OCI-LY3 (cell line): ENCODE data around the gene PPP2R5A.

Experiments used
- H2AFZ ChIP-seq: fragments of 200-600, 300-600 bp; shearing (Covaris generic); 2 replicates; pipeline ENCODE4 v1.6.0; 2014; ENCODE audit warnings: antibody characterized with exemption, low read depth, low read length
- H3K27ac ChIP-seq: fragments of 200-600, 300-600 bp; sonication (generic); 2 replicates; pipeline ENCODE4 v1.5.1; 2014; ENCODE audit warnings: mild to moderate bottlenecking, low read length, moderate library complexity, mixed read lengths
- H3K27me3 ChIP-seq: fragments of 200-600, 300-600 bp; sonication (generic); 2 replicates; pipeline ENCODE4 v1.6.1; 2014; ENCODE audit warnings: low read depth, low read length, mixed read lengths
- H3K36me3 ChIP-seq: fragments of 200-600, 300-600 bp; sonication (generic); replicated peaks from 2 replicates; pipeline ENCODE3; 2014; ENCODE audit warnings: low read depth, low read length, mixed read lengths
- H3K4me1 ChIP-seq: fragments of 300-600, 200-600 bp; sonication (generic); 2 replicates; pipeline ENCODE4 v1.6.1; 2014; ENCODE audit warnings: low read length, mixed read lengths
- H3K4me2 ChIP-seq: fragments of 200-600, 300-600 bp; sonication (generic); 2 replicates; pipeline ENCODE4 v1.6.1; 2014; ENCODE audit warnings: low read length, mixed read lengths
- H3K4me3 ChIP-seq: fragments of 300-600, 200-600 bp; sonication (generic); 2 replicates; pipeline ENCODE4 v1.5.1; 2014; ENCODE audit warnings: antibody characterized with exemption, mild to moderate bottlenecking, low read length, moderate library complexity
- H3K79me2 ChIP-seq: fragments of 300-600, 200-600 bp; shearing (Covaris generic); 2 replicates; pipeline ENCODE4 v1.6.1; 2014; ENCODE audit warnings: mild to moderate bottlenecking, low read length, mixed read lengths
- H3K9ac ChIP-seq: fragments of 300-600, 200-600 bp; shearing (Covaris generic); 2 replicates; pipeline ENCODE4 v1.6.0; 2014; ENCODE audit warnings: mild to moderate bottlenecking, low read length, moderate library complexity
- H3K9me3 ChIP-seq: fragments of 200-600, 300-600 bp; shearing (Covaris generic); 2 replicates; pipeline ENCODE4 v1.6.1; 2014; ENCODE audit warnings: low read length, mixed read lengths; ENCODE audit not compliant: insufficient read depth
- H4K20me1 ChIP-seq: fragments of 200-600, 300-600 bp; sonication (generic); 2 replicates; pipeline ENCODE4 v1.6.1; 2016; ENCODE audit warnings: low read length, mixed read lengths; ENCODE audit not compliant: insufficient read depth
- EZH2phosphoT487 ChIP-seq: fragments of 200-600 bp; shearing (Covaris generic); IDR thresholded peaks from 2 replicates; pipeline ENCODE4 v1.6.1; 2018; ENCODE audit warnings: antibody characterized with exemption, mixed run types, low read depth
- TF ChIP-seq, protein P1 (sequence below): fragments of 200-600, 300-600 bp; sonication (generic); IDR thresholded peaks from 2 replicates; pipeline ENCODE4 v1.5.1; 2014; ENCODE audit warnings: antibody characterized with exemption, low read length, low read depth

PPP2R5A gene

DNA sequence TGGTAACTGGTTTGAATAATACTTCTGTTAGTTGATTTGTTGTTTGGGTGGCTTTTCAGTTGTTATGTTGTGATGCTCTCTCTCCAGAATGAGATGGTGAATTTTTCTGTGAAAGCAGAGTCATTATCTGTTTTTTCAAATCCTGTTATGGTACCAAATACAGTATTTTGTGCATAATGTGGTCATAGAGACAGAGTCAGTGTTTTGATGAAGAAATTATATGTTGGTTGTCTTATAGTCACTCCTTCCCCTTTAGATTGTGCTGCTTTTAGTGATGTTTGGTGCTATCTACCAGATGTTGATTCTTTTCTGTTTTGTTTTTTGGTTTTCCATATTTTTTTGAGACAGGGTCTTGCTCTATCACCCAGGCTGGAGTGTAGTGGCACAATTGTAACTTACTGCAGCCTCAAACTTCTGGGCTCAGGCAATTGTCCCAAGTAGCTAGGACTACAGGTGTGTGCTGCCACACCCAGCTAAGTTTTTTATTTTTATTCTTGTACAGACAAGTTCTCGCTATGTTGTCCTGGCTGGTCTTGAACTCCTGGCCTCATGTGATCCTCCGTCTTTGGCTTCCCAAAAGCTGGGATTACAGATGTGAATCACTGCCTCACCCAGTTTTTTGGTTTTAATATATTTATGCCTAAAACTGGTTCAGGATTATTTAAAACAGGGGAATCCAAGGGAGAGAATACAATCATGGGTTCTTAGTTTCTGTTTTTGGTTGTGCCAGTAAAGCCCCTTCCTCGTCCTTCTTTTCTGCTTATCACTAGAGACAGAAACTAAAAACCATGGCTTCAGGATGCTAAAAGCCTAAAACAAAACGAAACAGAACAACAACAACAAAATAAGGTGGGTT, 7.3 kb downstream of the PPP2R5A start:
- Histone ChIP-seq H3K4me2 (peak overlapping the region; percentile 58), H3K4me3 (peak overlapping the region; percentile 24), H3K27ac (0 out of 2 replicates have a peak overlapping the region, but pooled peaks have one; percentile 8), H2AFZ (no peak overlapping the region), H4K20me1 (peaks cover 47% of the 10 kb centered on the region), H3K4me1 (peaks cover 59% of the 10 kb centered on the region), H3K27me3 (no peaks in the 10 kb centered on the region), H3K9ac (peak overlapping the region; percentile 6; the same call in 1 of the 2 replicates), H3K36me3 (peaks cover 3% of the 10 kb centered on the region), H3K79me2 (peaks cover 85% of the 10 kb centered on the region), H3K9me3 (no peaks in the 10 kb centered on the region)
- TF ChIP-seq EZH2phosphoT487: no peak
- TF ChIP-seq, protein P1, sequence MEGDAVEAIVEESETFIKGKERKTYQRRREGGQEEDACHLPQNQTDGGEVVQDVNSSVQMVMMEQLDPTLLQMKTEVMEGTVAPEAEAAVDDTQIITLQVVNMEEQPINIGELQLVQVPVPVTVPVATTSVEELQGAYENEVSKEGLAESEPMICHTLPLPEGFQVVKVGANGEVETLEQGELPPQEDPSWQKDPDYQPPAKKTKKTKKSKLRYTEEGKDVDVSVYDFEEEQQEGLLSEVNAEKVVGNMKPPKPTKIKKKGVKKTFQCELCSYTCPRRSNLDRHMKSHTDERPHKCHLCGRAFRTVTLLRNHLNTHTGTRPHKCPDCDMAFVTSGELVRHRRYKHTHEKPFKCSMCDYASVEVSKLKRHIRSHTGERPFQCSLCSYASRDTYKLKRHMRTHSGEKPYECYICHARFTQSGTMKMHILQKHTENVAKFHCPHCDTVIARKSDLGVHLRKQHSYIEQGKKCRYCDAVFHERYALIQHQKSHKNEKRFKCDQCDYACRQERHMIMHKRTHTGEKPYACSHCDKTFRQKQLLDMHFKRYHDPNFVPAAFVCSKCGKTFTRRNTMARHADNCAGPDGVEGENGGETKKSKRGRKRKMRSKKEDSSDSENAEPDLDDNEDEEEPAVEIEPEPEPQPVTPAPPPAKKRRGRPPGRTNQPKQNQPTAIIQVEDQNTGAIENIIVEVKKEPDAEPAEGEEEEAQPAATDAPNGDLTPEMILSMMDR: no peak

DNA sequence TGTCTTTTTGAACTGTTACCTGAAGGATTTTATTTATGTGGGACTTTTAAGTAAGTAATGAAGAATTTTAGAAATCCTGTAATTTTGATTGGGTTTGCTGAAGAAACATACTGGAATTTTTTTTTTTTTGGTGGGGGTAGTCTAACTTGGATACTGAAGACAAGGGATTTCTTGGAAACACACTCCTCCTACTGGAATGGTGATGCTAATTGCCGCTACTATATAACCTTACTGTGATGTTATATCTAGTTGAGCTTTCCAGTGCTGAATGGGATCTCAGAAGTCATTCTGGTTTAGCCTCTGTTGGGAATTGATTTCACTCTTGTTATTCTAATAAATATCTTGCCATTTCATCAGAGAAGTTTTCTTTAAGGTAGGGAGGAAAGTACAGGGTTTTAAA, 8.4 kb downstream of the PPP2R5A start:
- H3K36me3 ChIP-seq: peaks cover 3% of the 10 kb centered on the region
- H3K9ac ChIP-seq: no peak overlapping the region
- H3K4me3 ChIP-seq: no peak overlapping the region
- H2AFZ ChIP-seq: no peak overlapping the region
- no peaks in the 10 kb centered on the region for H3K27me3 ChIP-seq
- H3K4me1 ChIP-seq: peaks cover 57% of the 10 kb centered on the region
- TF ChIP-seq, protein P1: no peak
- TF ChIP-seq EZH2phosphoT487: no peak
- no peaks in the 10 kb centered on the region for H3K9me3 ChIP-seq
- H3K4me2 ChIP-seq: peak overlapping the region; percentile 58; the same call in 1 of the 2 replicates
- H3K27ac ChIP-seq: no peak overlapping the region
- H4K20me1 ChIP-seq: peaks cover 48% of the 10 kb centered on the region
- H3K79me2 ChIP-seq: peaks cover 74% of the 10 kb centered on the region

- TF ChIP-seq, protein P1: no peak
- no peak for TF ChIP-seq EZH2phosphoT487
- no peaks in the 10 kb centered on the region for H3K36me3 ChIP-seq
- H3K27ac ChIP-seq: no peak overlapping the region
- H2AFZ ChIP-seq: no peak overlapping the region
- H3K4me2 ChIP-seq: no peak overlapping the region
- no peaks in the 10 kb centered on the region for H3K27me3 ChIP-seq
- peaks cover 57% of the 10 kb centered on the region for H3K4me1 ChIP-seq
- H4K20me1 ChIP-seq: peaks cover 44% of the 10 kb centered on the region
- H3K79me2 ChIP-seq: peaks cover 69% of the 10 kb centered on the region
- H3K9me3 ChIP-seq: no peaks in the 10 kb centered on the region
- H3K9ac ChIP-seq: no peak overlapping the region
- H3K4me3 ChIP-seq: no peak overlapping the region
Measured at GRCh38 chr1:212294983-212295382, 9.8 kb downstream of the PPP2R5A start.

GRCh38 chr1:212295579-212295978, 10.4 kb downstream of the PPP2R5A start:
- H3K27ac ChIP-seq: no peak overlapping the region
- no peaks in the 10 kb centered on the region for H3K9me3 ChIP-seq
- no peak for TF ChIP-seq EZH2phosphoT487
- TF ChIP-seq, protein P1: no peak
- no peaks in the 10 kb centered on the region for H3K27me3 ChIP-seq
- H3K9ac ChIP-seq: no peak overlapping the region
- peaks cover 63% of the 10 kb centered on the region for H3K79me2 ChIP-seq
- H3K36me3 ChIP-seq: no peaks in the 10 kb centered on the region
- no peak overlapping the region for H3K4me2 ChIP-seq
- peaks cover 42% of the 10 kb centered on the region for H4K20me1 ChIP-seq
- H2AFZ ChIP-seq: no peak overlapping the region
- peaks cover 59% of the 10 kb centered on the region for H3K4me1 ChIP-seq
- H3K4me3 ChIP-seq: no peak overlapping the region
